ENCODE measurements around the gene BCAT1.

The BCAT1 gene

GRCh38 chr12:24788886-24789285 lies 160.0 kb downstream of the BCAT1 start:
- H3K4me2 ChIP-seq (ENCODE audit: low read length), result no peak overlapping the region
- TF ChIP-seq EZH2 (IDR thresholded peaks at IDR 0.05; ENCODE audit: borderline replicate concordance, low read length), result no peak
- TF ChIP-seq CTCF (IDR thresholded peaks at IDR 0.05; ENCODE audit: low read length), result no peak
- no peak overlapping the region for H2AFZ ChIP-seq (ENCODE audit: low read length)
- no peaks in the 10 kb centered on the region for H3K4me1 ChIP-seq (ENCODE audit: insufficient read depth, low read length, severe bottlenecking)
- H4K20me1 ChIP-seq (ENCODE audit: insufficient read depth, low read length), result no peaks in the 10 kb centered on the region
- H3K9me2 ChIP-seq (ENCODE audit: low read depth, low read length), result no peaks in the 10 kb centered on the region
- H3K9ac ChIP-seq (ENCODE audit: low read length), result no peak overlapping the region
- H3K27ac ChIP-seq (ENCODE audit: low read depth, low read length, poor library complexity, severe bottlenecking), result no peak overlapping the region
- no peaks in the 10 kb centered on the region; the same call in 1 of the 2 replicates for H3K27me3 ChIP-seq (ENCODE audit: insufficient read depth, low read length)
- H3K79me2 ChIP-seq (ENCODE audit: insufficient read depth, low read length), result no peaks in the 10 kb centered on the region
- no peaks in the 10 kb centered on the region for H3K9me3 ChIP-seq (ENCODE audit: low read length)
- no peaks in the 10 kb centered on the region for H3K36me3 ChIP-seq (ENCODE audit: insufficient read depth, low read length)
- H3F3A ChIP-seq (ENCODE audit: insufficient read depth, low read length), result no peaks in the 10 kb centered on the region
- H3K4me3 ChIP-seq (ENCODE audit: low read depth, low read length, poor library complexity, severe bottlenecking), result no peak overlapping the region

- Histone ChIP-seq H3K4me3 (ENCODE audit: low read depth, low read length, poor library complexity, severe bottlenecking) (no peak overlapping the region), H3K79me2 (ENCODE audit: insufficient read depth, low read length) (no peaks in the 10 kb centered on the region), H3K36me3 (ENCODE audit: insufficient read depth, low read length) (no peaks in the 10 kb centered on the region), H3K27me3 (ENCODE audit: insufficient read depth, low read length) (no peaks in the 10 kb centered on the region), H3K9ac (ENCODE audit: low read length) (no peak overlapping the region), H3F3A (ENCODE audit: insufficient read depth, low read length) (no peaks in the 10 kb centered on the region), H3K4me2 (ENCODE audit: low read length) (no peak overlapping the region), H3K9me3 (ENCODE audit: low read length) (no peaks in the 10 kb centered on the region), H3K4me1 (ENCODE audit: insufficient read depth, low read length, severe bottlenecking) (no peaks in the 10 kb centered on the region), H3K9me2 (ENCODE audit: low read depth, low read length) (no peaks in the 10 kb centered on the region), H3K27ac (ENCODE audit: low read depth, low read length, poor library complexity, severe bottlenecking) (no peak overlapping the region), H2AFZ (ENCODE audit: low read length) (no peak overlapping the region), H4K20me1 (ENCODE audit: insufficient read depth, low read length) (no peaks in the 10 kb centered on the region)
- peak; percentile 34; the same call in 1 of the 2 replicates for TF ChIP-seq CTCF (IDR thresholded peaks at IDR 0.05; ENCODE audit: low read length)
- TF ChIP-seq EZH2 (IDR thresholded peaks at IDR 0.05; ENCODE audit: borderline replicate concordance, low read length), result no peak
Observed at GRCh38 chr12:24780697-24781368, 168.1 kb downstream of the BCAT1 start.

- H3F3A ChIP-seq (ENCODE audit: insufficient read depth, low read length), result no peaks in the 10 kb centered on the region
- no peak overlapping the region for H3K9ac ChIP-seq (ENCODE audit: low read length)
- H3K36me3 ChIP-seq (ENCODE audit: insufficient read depth, low read length), result no peaks in the 10 kb centered on the region
- H3K27ac ChIP-seq (ENCODE audit: low read depth, low read length, poor library complexity, severe bottlenecking), result no peak overlapping the region
- no peaks in the 10 kb centered on the region for H4K20me1 ChIP-seq (ENCODE audit: insufficient read depth, low read length)
- no peaks in the 10 kb centered on the region for H3K9me2 ChIP-seq (ENCODE audit: low read depth, low read length)
- H3K4me3 ChIP-seq (ENCODE audit: low read depth, low read length, poor library complexity, severe bottlenecking), result no peak overlapping the region
- no peaks in the 10 kb centered on the region for H3K79me2 ChIP-seq (ENCODE audit: insufficient read depth, low read length)
- no peaks in the 10 kb centered on the region for H3K9me3 ChIP-seq (ENCODE audit: low read length)
- H2AFZ ChIP-seq (ENCODE audit: low read length), result no peak overlapping the region
- no peaks in the 10 kb centered on the region for H3K27me3 ChIP-seq (ENCODE audit: insufficient read depth, low read length)
- no peaks in the 10 kb centered on the region for H3K4me1 ChIP-seq (ENCODE audit: insufficient read depth, low read length, severe bottlenecking)
- no peak for TF ChIP-seq EZH2 (IDR thresholded peaks at IDR 0.05; ENCODE audit: borderline replicate concordance, low read length)
- TF ChIP-seq CTCF (IDR thresholded peaks at IDR 0.05; ENCODE audit: low read length), result peak; percentile 31; the same call in 1 of the 2 replicates
- H3K4me2 ChIP-seq (ENCODE audit: low read length), result no peak overlapping the region
Observed at GRCh38 chr12:24778486-24779304, 170.2 kb downstream of the BCAT1 start.

Measured in OCI-LY1 (cell line).